T-helper 2 cell treated with Interferon-gamma antibody and Interleukin-4, amounts not matched to agents 5 μg/mL and 100 μg/mL, for 36 hours (primary cell): Measurements from ENCODE around the gene AKR1C3.
"Not testable (repeated sequence)": the region's sequence is repeated elsewhere in the genome, so short reads cannot be mapped to it uniquely, and the experiment has no call there.

ENCODE experiments used
- DNase-seq: peaks from one replicate; pipeline ENCODE4 v3.0.0; 2021; ENCODE audit warnings: low spot score
- H3K27ac Mint-ChIP-seq: one replicate; pipeline ENCODE4 v1.8.0; 2021; ENCODE audit warnings: mild to moderate bottlenecking, mixed read lengths
- H3K27me3 Mint-ChIP-seq: one replicate; pipeline ENCODE4 v1.8.0; 2021; ENCODE audit warnings: low read depth, mixed read lengths
- H3K36me3 Mint-ChIP-seq: one replicate; pipeline ENCODE4 v1.8.0; 2021; ENCODE audit warnings: low read depth, mixed read lengths
- H3K4me1 Mint-ChIP-seq: one replicate; pipeline ENCODE4 v1.8.0; 2021; ENCODE audit warnings: low read depth, mixed read lengths
- H3K4me3 Mint-ChIP-seq: one replicate; pipeline ENCODE4 v1.8.0; 2022; ENCODE audit warnings: mild to moderate bottlenecking, moderate library complexity, mixed read lengths
- H3K9me3 Mint-ChIP-seq: one replicate; pipeline ENCODE4 v1.8.0; 2021; ENCODE audit warnings: mixed read lengths

Gene AKR1C3

DNA sequence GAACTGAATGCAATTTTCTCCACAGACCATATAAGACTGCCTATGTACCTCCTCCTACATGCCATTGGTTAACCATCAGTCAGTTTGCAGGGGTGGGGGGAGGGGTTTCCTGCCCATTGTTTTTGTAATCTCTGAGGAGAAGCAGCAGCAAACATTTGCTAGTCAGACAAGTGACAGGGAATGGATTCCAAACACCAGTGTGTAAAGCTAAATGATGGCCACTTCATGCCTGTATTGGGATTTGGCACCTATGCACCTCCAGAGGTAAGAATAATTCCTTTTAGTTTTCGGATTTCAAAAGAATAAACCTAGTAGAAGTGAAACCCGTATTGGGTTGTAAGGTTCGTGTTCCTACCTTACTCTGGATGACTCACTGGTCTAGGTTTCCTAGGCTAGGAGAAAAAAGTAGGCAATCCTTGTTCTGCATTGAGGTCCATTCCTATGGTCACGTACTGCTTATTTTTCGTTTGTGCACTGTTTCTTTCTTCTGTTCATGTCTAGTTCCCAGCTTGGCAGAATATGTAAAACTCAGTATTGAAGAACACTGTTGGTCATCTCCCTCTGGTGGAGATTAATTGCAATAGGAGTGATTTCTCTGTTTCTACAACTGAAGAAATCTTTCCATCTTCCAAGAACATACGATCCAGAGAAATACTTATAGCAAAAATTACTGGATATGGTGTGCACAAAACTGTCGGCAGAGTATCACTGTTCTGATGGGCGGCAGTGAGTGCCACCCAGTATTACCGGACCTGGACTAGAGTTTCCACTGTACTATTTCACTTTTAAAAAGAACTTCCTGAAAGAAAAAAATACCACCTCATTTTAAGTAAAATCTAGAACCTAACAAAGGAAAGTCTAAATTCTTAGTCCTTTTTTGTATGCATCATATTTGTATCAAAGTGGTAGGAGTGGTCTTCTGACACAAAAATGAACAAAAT lies at the start of gene AKR1C3:
Gene AKR1C3 (plus strand): TSS at position 150 of the 941 bp plus-strand sequence. CDS start 31 bp downstream, at position 181.
- DNase-seq = no peak
- Mint-ChIP-seq H3K9me3 (no peaks in the 10 kb centered on the region), H3K4me3 (peak within 1 kb of the TSS; percentile 74), H3K36me3 (no peaks in the 10 kb centered on the region), H3K27ac (no peak within 1 kb of the TSS), H3K27me3 (peaks cover 10% of the 10 kb centered on the region), H3K4me1 (peaks cover 6% of the 10 kb centered on the region)

DNA sequence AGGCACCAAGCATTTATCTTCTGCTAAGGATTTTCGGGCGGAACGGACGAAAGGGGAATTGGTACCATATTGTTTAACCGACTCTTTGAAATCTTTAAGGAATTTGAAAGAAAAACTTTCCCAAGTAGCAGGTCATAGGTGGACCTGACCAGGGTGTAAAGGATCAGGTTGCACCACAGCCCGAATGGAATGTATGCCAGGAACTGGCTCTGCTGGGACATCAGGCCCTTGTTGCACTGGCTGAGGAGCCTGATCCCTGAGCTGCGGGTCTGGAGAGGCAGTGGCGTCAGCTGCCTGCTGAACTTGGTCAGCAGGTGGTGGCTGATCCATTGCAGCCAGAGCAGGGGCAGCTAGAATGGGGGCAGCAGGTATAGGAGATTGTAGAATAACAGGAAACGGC lies 49.1 kb upstream of the AKR1C3 start:
- H3K4me3 Mint-ChIP-seq = no peak overlapping the region
- H3K36me3 Mint-ChIP-seq = no peaks in the 10 kb centered on the region
- H3K4me1 Mint-ChIP-seq = no peaks in the 10 kb centered on the region
- DNase-seq = no peak
- H3K27ac Mint-ChIP-seq = no peak overlapping the region
- no peaks in the 10 kb centered on the region for H3K9me3 Mint-ChIP-seq
- H3K27me3 Mint-ChIP-seq = no peaks in the 10 kb centered on the region

DNA sequence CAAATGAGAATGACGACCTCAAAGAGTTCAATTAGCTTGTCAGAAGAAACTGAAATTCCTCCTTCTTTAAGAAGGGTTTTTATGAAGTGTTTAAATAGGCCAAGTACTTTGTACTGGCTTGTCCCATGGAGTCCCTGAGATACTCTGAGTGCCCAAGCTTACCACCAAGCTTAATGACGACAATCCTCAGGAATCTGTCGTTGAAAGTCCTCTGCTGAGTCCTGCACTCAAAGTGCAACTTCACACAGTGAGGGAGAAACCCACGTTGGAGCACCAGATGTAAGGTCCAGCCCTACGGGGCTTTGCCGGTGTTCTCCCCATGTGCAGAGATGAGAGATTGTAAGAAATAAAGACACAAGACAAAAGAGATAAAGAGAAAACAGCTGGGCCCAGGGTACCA lies 47.8 kb upstream of the AKR1C3 start:
- Mint-ChIP-seq H3K4me1 (no peaks in the 10 kb centered on the region), H3K4me3 (no peak overlapping the region), H3K36me3 (no peaks in the 10 kb centered on the region), H3K9me3 (no peaks in the 10 kb centered on the region), H3K27ac (no peak overlapping the region), H3K27me3 (no peaks in the 10 kb centered on the region)
- DNase-seq = no peak

DNA sequence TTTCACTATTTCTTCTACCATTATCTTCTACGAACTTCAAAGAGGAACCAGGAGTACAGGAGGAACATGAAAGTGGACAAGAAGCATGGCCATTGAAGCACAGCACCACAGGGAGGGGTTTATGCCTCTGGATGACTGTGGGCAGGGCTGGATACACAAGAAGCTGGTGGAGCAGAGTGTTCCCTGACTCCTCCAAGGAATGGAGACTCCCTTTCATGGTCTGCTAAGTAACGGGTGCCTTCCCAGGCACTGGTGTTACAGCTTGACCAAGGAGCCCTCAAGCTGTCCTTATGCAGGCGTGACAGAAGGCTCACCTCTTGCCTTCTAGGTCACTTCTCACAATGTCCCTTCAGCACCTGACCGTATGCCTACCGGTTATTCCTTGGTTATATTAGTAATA lies 47.2 kb upstream of the AKR1C3 start:
- H3K27ac Mint-ChIP-seq, H3K27me3 Mint-ChIP-seq, H3K4me3 Mint-ChIP-seq, DNase-seq, H3K36me3 Mint-ChIP-seq, H3K9me3 Mint-ChIP-seq, H3K4me1 Mint-ChIP-seq: not testable (repeated sequence)

DNA sequence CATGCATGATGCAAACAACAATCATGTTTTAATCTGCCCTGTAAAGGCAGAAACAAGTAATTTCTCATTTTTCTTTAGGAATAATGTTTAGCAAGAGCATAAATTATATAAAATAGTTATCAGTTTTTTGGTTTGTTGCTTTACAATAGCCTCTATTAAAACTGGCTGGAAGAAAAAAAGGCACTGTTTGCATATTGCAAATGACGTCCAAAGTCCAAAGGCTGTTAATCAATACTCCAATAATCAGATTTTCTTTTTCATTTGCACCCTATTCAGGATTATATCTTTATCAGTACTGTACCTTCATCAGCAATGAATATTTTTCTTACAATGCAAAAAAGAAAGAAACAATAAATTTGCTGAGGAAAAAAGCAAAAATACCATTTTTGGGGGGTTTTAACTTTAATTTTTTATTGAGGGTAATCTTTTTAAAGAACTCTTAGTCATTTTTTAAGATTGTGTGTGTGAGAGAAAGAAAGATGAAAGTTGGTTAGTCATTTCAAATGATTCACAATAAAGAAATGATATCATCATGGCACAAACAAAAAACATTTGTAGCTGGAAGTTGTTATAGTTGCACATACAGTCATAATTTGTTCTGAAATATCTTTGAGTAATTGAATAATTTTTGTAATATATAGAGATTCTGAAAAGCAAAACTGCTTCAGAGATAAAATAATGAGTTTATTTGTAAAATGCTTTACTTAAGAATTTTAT lies 46.1 kb upstream of the AKR1C3 start:
- DNase-seq = no peak
- H3K27me3 Mint-ChIP-seq = no peaks in the 10 kb centered on the region
- no peaks in the 10 kb centered on the region for H3K36me3 Mint-ChIP-seq
- no peak overlapping the region for H3K27ac Mint-ChIP-seq
- H3K4me3 Mint-ChIP-seq = no peak overlapping the region
- H3K9me3 Mint-ChIP-seq = no peaks in the 10 kb centered on the region
- H3K4me1 Mint-ChIP-seq = no peaks in the 10 kb centered on the region

DNA sequence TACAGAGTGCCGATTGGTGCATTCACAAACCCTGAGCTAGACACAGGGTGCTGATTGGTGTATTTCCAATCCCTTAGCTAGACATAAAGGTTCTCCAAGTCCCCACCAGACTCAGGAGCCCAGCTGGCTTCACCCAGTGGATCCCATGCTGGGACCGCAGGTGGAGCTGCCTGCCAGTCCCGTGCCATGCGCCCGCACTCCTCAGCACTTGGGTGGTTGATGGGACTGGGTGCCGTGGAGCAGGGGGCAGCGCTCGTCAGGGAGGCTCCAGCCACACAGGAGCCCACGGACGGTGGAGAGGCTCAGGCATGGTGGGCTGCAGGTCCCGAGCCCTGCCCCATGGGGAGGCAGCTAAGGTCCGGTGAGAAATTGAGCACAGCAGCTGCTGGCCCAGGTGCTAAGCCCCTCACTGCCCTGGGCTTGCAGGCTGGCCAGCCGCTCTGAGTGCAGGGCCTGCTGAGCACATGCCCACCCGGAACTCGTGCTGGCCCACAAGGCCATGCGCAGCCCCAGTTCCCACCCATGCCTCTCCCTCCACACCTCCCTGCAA lies 41.2 kb upstream of the AKR1C3 start:
- H3K27me3 Mint-ChIP-seq, H3K4me1 Mint-ChIP-seq, H3K27ac Mint-ChIP-seq, DNase-seq, H3K4me3 Mint-ChIP-seq, H3K36me3 Mint-ChIP-seq, H3K9me3 Mint-ChIP-seq: not testable (repeated sequence)

DNA sequence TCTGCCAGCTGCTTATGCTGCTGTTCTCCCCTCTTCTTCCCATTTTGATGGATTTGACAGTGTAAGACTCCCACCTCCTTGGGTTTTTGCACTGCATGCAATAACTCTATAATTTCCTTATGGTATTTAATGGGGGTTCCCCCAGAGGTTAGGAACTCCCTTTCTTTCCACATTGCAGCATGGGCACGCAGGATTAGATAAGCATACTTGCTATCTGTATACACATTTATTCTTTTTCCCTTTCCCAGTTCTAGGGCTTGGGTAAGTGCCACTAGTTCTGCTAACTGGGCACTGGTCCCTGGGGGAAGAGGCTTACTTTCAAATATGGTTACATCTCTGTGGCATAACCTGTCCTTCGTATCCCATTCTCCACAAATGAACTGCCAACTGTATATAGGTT lies 39.4 kb upstream of the AKR1C3 start:
- H3K36me3 Mint-ChIP-seq, DNase-seq, H3K4me1 Mint-ChIP-seq, H3K4me3 Mint-ChIP-seq, H3K27me3 Mint-ChIP-seq, H3K27ac Mint-ChIP-seq, H3K9me3 Mint-ChIP-seq: not testable (repeated sequence)

DNA sequence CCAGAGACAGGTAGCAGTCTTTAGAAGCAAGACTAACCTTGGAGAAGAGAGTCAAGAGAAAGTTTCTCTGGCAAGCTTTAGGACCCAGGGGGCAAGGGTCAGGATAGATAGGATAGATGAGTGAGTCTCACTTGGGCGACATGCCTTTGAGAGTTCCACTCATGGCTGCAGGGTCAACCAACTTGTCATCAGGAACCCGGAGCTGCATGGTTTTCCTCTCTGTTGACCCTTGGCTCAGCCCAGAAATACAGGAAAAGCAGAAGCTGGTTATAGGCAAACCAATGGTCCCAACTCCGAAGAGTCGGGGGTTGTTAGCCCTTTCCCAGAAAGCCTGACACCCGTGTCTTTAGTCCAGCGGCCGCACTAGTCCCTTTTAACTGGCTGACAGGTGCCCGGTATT lies 34.9 kb upstream of the AKR1C3 start:
- not testable (repeated sequence) for H3K4me1 Mint-ChIP-seq, DNase-seq, H3K4me3 Mint-ChIP-seq, H3K36me3 Mint-ChIP-seq, H3K9me3 Mint-ChIP-seq, H3K27ac Mint-ChIP-seq, H3K27me3 Mint-ChIP-seq

DNA sequence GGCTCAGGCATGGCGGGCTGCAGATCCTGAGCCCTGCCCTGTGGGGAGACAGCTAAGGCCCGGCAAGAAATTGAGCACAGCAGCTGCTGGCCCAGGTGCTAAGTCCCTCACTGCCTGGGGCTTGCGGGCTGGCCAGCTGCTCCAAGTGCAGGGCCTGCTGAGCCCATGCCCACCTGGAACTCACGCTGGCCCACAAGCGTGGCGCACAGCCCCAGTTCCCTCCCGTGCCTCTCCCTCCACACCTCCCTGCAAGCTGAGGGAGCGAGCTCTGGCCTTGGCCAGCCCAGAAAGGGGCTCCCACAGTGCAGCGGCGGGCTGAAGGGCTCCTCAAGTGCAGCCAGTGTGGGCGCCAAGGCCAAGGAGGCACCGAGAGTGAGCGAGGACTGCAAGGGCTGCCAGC lies 33.4 kb upstream of the AKR1C3 start:
- H3K4me1 Mint-ChIP-seq, H3K4me3 Mint-ChIP-seq, H3K27ac Mint-ChIP-seq, H3K9me3 Mint-ChIP-seq, DNase-seq, H3K27me3 Mint-ChIP-seq, H3K36me3 Mint-ChIP-seq: not testable (repeated sequence)

DNA sequence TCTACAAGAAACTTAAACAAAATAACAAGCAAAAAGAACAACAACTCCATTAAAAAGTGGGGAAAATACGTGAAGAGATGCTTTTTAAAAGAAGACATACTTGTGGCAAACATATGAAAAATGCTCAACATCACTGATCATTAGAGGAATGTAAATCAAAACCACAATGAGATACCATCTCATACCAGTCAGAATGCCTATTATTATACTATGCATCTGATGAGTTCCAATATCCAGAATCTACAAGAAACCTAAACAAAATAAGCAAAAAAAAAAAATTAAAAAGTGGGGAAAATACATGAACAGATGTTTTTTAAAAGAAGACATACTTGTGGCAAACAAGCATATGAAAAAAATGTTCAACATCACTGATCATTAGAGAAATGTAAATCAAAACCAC lies 29.6 kb upstream of the AKR1C3 start:
- H3K9me3 Mint-ChIP-seq = no peaks in the 10 kb centered on the region
- H3K36me3 Mint-ChIP-seq = no peaks in the 10 kb centered on the region
- H3K4me1 Mint-ChIP-seq = no peaks in the 10 kb centered on the region
- no peak overlapping the region for H3K4me3 Mint-ChIP-seq
- H3K27me3 Mint-ChIP-seq = no peaks in the 10 kb centered on the region
- no peak overlapping the region for H3K27ac Mint-ChIP-seq
- no peak for DNase-seq

DNA sequence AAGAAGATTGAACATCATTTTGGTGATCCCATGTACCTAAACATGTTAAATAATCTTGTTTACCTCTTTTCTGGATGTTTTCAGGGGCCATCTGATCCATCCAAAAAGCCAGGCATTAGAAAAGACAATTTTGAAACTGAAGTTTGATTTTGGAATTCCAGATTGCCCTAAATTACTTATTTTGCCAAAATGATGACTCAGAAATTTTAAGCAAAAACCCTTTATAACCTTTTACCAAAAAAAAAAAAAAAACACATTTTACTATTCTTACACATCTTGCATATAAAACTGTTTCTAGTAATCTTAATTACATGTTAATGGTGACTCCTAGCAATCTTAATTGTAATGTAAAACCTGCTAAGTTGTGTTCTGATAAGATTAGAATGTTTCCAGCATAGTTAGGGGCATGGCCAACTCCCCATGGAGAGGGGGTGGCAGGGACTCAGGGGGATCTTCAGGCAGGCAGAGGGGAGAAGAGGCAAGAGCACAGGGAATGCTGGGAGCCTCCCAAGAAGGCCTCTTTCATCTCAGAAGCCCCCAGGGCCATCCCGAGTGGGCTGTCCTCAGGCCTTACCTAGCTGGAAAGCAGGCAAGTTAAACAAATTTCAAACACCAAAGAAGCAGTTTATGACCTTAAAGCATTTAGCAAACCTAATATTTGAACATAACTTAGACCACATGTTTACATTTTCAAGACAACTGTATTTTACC lies 25.8 kb upstream of the AKR1C3 start:
- Mint-ChIP-seq H3K36me3 (no peaks in the 10 kb centered on the region), H3K4me1 (no peaks in the 10 kb centered on the region), H3K27ac (no peak overlapping the region), H3K4me3 (no peak overlapping the region), H3K9me3 (peaks cover 5% of the 10 kb centered on the region), H3K27me3 (no peaks in the 10 kb centered on the region)
- no peak for DNase-seq

DNA sequence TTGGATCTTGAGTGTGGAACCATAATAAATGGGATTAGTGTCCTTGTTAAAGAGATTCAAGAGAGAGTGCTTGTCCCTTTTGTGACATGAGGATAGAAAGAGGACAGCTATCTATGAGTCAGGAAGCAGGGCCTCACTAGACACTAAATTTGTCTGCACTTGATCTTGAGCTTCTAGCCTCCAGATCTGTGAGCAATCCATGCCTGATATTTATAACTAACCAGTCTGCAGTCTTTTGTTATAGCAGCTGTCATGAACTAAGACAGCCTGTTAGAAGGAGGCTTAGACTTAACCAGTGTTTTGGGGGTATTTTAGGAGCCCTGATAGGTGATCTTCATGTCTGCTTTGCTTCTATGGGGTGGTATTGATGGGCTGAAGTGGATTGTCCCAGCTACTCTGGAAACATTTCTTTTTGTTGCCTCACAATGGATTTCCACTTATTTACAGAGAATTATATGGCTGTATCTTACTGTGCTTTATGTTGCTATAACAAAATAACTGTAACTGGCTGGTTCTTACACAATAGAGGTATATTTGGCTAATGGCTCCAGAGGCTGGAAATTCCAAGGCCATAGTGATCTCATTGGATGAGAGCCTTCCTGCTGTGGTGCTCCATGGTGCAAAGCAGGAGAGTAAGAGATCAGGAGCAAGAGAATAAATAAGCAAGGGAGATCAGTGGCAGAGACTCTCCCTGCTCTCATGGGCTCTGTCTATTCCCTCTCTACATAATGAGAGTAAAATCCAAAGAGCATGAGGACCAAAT lies 23.4 kb upstream of the AKR1C3 start:
- peaks cover 5% of the 10 kb centered on the region for H3K9me3 Mint-ChIP-seq

DNA sequence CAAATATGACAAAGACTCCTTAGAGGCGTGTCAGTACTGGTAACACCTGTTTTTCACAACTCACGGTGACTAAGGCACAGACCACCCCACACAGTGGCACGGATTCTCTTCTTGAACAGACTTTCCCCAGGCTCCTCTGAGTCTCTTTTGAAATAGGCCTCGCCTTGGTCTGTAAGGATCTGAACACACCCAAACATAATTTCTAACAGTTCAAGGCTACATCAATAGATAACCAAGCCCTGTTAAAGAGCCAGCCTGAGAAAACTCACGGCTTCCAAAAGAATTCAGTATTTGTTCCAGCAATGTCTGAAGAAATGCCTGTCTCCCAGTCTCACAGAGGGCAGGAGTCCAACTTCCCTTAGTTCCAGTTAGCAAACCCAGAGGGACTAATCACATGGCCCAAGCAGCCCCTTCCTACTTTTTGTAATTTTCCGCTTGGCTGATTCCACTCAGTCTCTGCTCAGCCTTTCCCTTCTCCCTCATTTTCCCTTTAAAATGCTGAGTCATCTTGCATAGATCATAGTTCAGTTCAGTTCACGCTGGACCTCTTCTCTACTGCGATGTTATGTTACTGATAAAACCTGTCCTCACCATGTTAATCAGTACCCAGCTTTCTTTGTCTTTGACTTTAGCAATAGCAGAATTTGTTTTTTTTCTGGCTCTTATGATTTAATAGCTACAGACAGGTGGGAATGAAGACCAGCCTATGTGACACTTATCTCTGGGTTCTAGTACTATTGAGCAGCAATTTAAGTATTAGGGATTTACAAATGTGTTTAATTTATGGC lies 22.6 kb upstream of the AKR1C3 start:
- no peaks in the 10 kb centered on the region for H3K27me3 Mint-ChIP-seq
- no peaks in the 10 kb centered on the region for H3K4me1 Mint-ChIP-seq
- H3K36me3 Mint-ChIP-seq = no peaks in the 10 kb centered on the region
- H3K27ac Mint-ChIP-seq = no peak overlapping the region
- DNase-seq = no peak
- H3K4me3 Mint-ChIP-seq = no peak overlapping the region
- peaks cover 5% of the 10 kb centered on the region for H3K9me3 Mint-ChIP-seq

More for the DNA sequence above, 23.4 kb upstream of the AKR1C3 start:
- H3K27me3 Mint-ChIP-seq = no peaks in the 10 kb centered on the region
- no peak for DNase-seq
- no peak overlapping the region for H3K27ac Mint-ChIP-seq
- H3K4me1 Mint-ChIP-seq = no peaks in the 10 kb centered on the region
- no peak overlapping the region for H3K4me3 Mint-ChIP-seq
- no peaks in the 10 kb centered on the region for H3K36me3 Mint-ChIP-seq
